HepG2 (cell line): Measurements from ENCODE around the gene SPRYD3. TPM values are rescaled to one million over a fixed set of nuclear protein-coding genes. Genes with fewer than 3 reads are reported as not detected.

Experiments
- ATAC-seq: fragments of 200-7000 bp; cut with Tn5 transposase; 3 replicates; pipeline ENCODE4 v1.9.1; 2020; ENCODE audit warnings: mild to moderate bottlenecking, moderate library complexity
- BruUV-seq: library from RNA; stranded (reverse); fragments of 400-500 nt; replicated peaks from 2 replicates; lab custom pipeline; 2021; lab: Mats Ljungman, UMichigan
- CTCF ChIA-PET: fragments of 300-600 bp; formaldehyde crosslinking; extraction: SDS; loops from one replicate; lab custom pipeline; 2021; ENCODE audit warnings: low total read pairs, inconsistent platforms, low intra/inter-chr PET ratio; lab: Yijun Ruan, JAX
- POLR2A ChIA-PET: fragments of 350-600 bp; sonication (Branson Sonifier 250); formaldehyde crosslinking; loops from one replicate; lab custom pipeline; 2020; ENCODE audit warnings: antibody characterized with exemption, inconsistent platforms; lab: Yijun Ruan, JAX
- DNase-seq: peaks from one replicate; pipeline ENCODE4 v3.0.0-alpha.2; 2015; ENCODE audit warnings: low spot score
- FAIRE-seq: peaks from 3 replicates; lab custom pipeline; 2011; peaks lifted over from hg19 to GRCh38; lab: Jason Lieb, UNC
- H2AFZ ChIP-seq: one replicate; pipeline ENCODE4 v1.6.1; 2011; ENCODE audit warnings: low read length, inconsistent platforms
- H3K27ac ChIP-seq: fragments of 300-600 bp; 3 replicates; pipeline ENCODE4 v1.8.0; 2011; ENCODE audit warnings: mixed run types, mild to moderate bottlenecking, mixed read lengths, low read length, inconsistent platforms; ENCODE audit not compliant: insufficient read depth; ENCODE audit errors: extremely low read length
- H3K27me3 ChIP-seq, 2 experiments: fragments of 200-600 bp in 1 of 2; 2 replicates in 1 of 2; 3 replicates in 1 of 2; pipeline versions ENCODE4 v1.6.0 to v1.8.0; 2011; ENCODE audit warnings: low read length in 2 of 2, mild to moderate bottlenecking in 2 of 2, moderate library complexity in 2 of 2, inconsistent platforms in 1 of 2; ENCODE audit not compliant: insufficient read depth in 2 of 2, control insufficient read depth in 1 of 2
- H3K36me3 ChIP-seq, 2 experiments: fragments of 200-600 bp in 1 of 2; replicated peaks in 1 of 2; 2 replicates in 1 of 2; 3 replicates in 1 of 2; pipeline versions ENCODE4 v1.5.1 to v1.8.0; 2011; ENCODE audit warnings: low read length in 2 of 2, inconsistent platforms in 1 of 2; ENCODE audit not compliant: insufficient read depth in 2 of 2, control insufficient read depth in 1 of 2
- H3K4me1 ChIP-seq: 2 replicates; pipeline ENCODE4 v1.5.1; 2012; ENCODE audit warnings: low read length, inconsistent platforms; ENCODE audit not compliant: insufficient read depth
- H3K4me2 ChIP-seq: 2 replicates; pipeline ENCODE4 v1.6.0; 2011; ENCODE audit warnings: low read depth, low read length, inconsistent platforms
- H3K4me3 ChIP-seq, 3 experiments: fragments of 200-600 bp in 1 of 3; sonication (generic), shearing (Covaris generic) in 1 of 3; replicated peaks in 1 of 3; 2 replicates each; pipeline ENCODE4 v1.5.1; 2011 to 2016; ENCODE audit warnings: low read length in 3 of 3, inconsistent platforms in 2 of 3, low read depth in 2 of 3, mild to moderate bottlenecking in 2 of 3, control low read depth in 1 of 3, mixed read lengths in 1 of 3; ENCODE audit not compliant: insufficient read depth in 1 of 3
- H3K79me2 ChIP-seq: one replicate; pipeline ENCODE4 v1.6.1; 2011; ENCODE audit warnings: low read length, inconsistent platforms; ENCODE audit not compliant: insufficient read depth
- H3K9ac ChIP-seq: 2 replicates; pipeline ENCODE4 v1.6.0; 2011; ENCODE audit warnings: mild to moderate bottlenecking, low read depth, low read length, inconsistent platforms; ENCODE audit not compliant: insufficient read depth
- H3K9me3 ChIP-seq: 2 replicates; pipeline ENCODE4 v1.5.1; 2012; ENCODE audit warnings: mild to moderate bottlenecking, low read length
- H4K20me1 ChIP-seq: 2 replicates; pipeline ENCODE4 v1.6.0; 2011; ENCODE audit warnings: inconsistent platforms, mild to moderate bottlenecking, low read length, moderate library complexity; ENCODE audit not compliant: insufficient read depth
- AGO2 ChIP-seq: fragments of 200-400 bp; formaldehyde crosslinking; optimal IDR thresholded peaks from 2 replicates; pipeline ENCODE3; 2017; ENCODE audit warnings: mild to moderate bottlenecking, low read depth, low read length, moderate library complexity
- IRX3 ChIP-seq: sonication (generic); formaldehyde crosslinking; IDR thresholded peaks from 2 replicates; pipeline ENCODE4 v1.8.1; 2023; ENCODE audit warnings: mild to moderate bottlenecking, low read depth, missing genetic modification reagents, borderline replicate concordance
- POLR2A ChIP-seq, 2 experiments: IDR thresholded peaks; 2 replicates each; pipeline ENCODE4 v1.6.1; 2011; ENCODE audit warnings: low read depth in 2 of 2, low read length in 2 of 2, mild to moderate bottlenecking in 1 of 2, moderate library complexity in 1 of 2; ENCODE audit not compliant: insufficient read depth in 1 of 2
- TMF1 ChIP-seq: sonication (generic); formaldehyde crosslinking; IDR thresholded peaks from 2 replicates; pipeline ENCODE4 v1.8.1; 2022; ENCODE audit warnings: low read depth, missing genetic modification reagents
- ZSCAN5A ChIP-seq: sonication (generic); formaldehyde crosslinking; IDR thresholded peaks from 2 replicates; pipeline ENCODE4 v1.8.0; 2022; ENCODE audit warnings: mild to moderate bottlenecking, missing genetic modification reagents, borderline replicate concordance
- WGBS: methylation state at CpG from one replicate; pipeline ENCODE4 v1.1.6; 2017; ENCODE audit warnings: low lambda C conversion rate; 5-methylcytosine and 5-hydroxymethylcytosine counted together
- in situ Hi-C: cut with HindIII; loops from 2 replicates; pipeline ENCODE4 v1.10.0; 2017; ENCODE audit warnings: low pct_unique_long_range_greater_than_20kb; ENCODE audit not compliant: extremely low pct_ligation_motif_present
- intact Hi-C: fragments of 100-400 bp; cut with micrococcal nuclease; formaldehyde crosslinking; loops from one replicate; pipeline ENCODE4 v1.10.0; 2022; ENCODE audit not compliant: unreplicated experiment
- polyA plus RNA-seq, 8 experiments: library from polyadenylated mRNA; depleted of rRNA in 3 of 8; stranded (reverse) in 7 of 8; unstranded in 1 of 8; fragments of >200 nt; fragmentation: Illumina TruSeq in 4 of 8; extraction: Trizol in 4 of 8; gene quantifications; 2 replicates each; pipeline versions ENCODE4 v1.2.1 to v1.2.3, GENCODE V29; 2011 to 2016; ENCODE audit warnings: low read depth in 4 of 8, missing spikeins in 1 of 8, mixed read lengths in 1 of 8; ENCODE audit not compliant: insufficient read depth in 1 of 8
- total RNA-seq, 5 experiments: library from RNA; depleted of rRNA; stranded (reverse); fragments of >200 nt; fragmentation: Illumina TruSeq; extraction: Trizol; gene quantifications; 2 replicates each; pipeline ENCODE4 v1.2.3, GENCODE V29; 2016; ENCODE audit warnings: low read depth in 1 of 5

The SPRYD3 gene
- total and polyA plus RNA-seq, 2 of the 13 experiments (the other 11 are each of a cell fraction or from before 2014, with no cell fraction given), result 9.0 to 9.2 TPM

GRCh38 chr12:53064613-53065436 lies 14.4 kb downstream of the SPRYD3 start:
- H3K9ac ChIP-seq, result no peak overlapping the region
- FAIRE-seq, result no peak

More at GRCh38 chr12:53064613-53065436, 14.4 kb downstream of the SPRYD3 start:
- H3K4me3 ChIP-seq, result no peak overlapping the region
- no peaks in the 10 kb centered on the region for H3K27me3 ChIP-seq
- H3K27ac ChIP-seq, result no peak overlapping the region
- no peaks in the 10 kb centered on the region for H4K20me1 ChIP-seq
- CTCF ChIA-PET, result interaction anchor here (2.3 kb wide), 1 partner anchor 35 kb away, joined by 36 read pairs; no protein-coding TSS in a partner anchor
- no peak overlapping the region for H2AFZ ChIP-seq
- no TSS peak for BruUV-seq
- in situ Hi-C loops (loop anchor here (5.0 kb wide), 2 partner anchors 37 to 127 kb away; partner anchors contain the start of gene SOAT2), intact Hi-C loops (no loop called here)
- ATAC-seq (no peak), DNase-seq (no peak)
- H3K79me2 ChIP-seq, result no peaks in the 10 kb centered on the region
- peaks cover 35% of the 10 kb centered on the region for H3K4me1 ChIP-seq
- no peak overlapping the region for H3K4me2 ChIP-seq
- TF ChIP-seq IRX3 (no peak), TMF1 (no peak), POLR2A (IDR thresholded peaks at IDR 0.05; ENCODE audit: insufficient read depth in 1 of 2, low read depth in 2 of 2, low read length in 2 of 2) (0 out of 4 replicates have a peak, but pooled peaks of 1 of the 2 experiments have one; percentile 9), AGO2 (peak; percentile 14), ZSCAN5A (no peak)
- 97% methylated on average over 11 of the region's 11 CpGs for WGBS
- no peaks in the 10 kb centered on the region for H3K9me3 ChIP-seq
- H3K36me3 ChIP-seq, result peaks cover 0 to 18% of the 10 kb centered on the region in 2 experiments; a peak in 2 of 5 replicates
- POLR2A ChIA-PET, result interaction anchor here (1.1 to 4.6 kb wide), 7 partner anchors 10 to 256 kb away, joined by 3 to 47 read pairs (median 10); partner anchors contain the start of genes AAAS, SOAT2 and SPRYD3
